ENCODE data around the gene KRT72.

GRCh38 chr12:52555577-52555976 is 45.7 kb downstream of the KRT72 start:
- TF ChIP-seq CTCF (IDR thresholded peaks at IDR 0.05; ENCODE audit: insufficient read depth, low read length) (no peak), POLR2AphosphoS5 (IDR thresholded peaks at IDR 0.05; ENCODE audit: low read depth) (no peak), SPI1 (IDR thresholded peaks at IDR 0.05; ENCODE audit: borderline replicate concordance, low read depth) (no peak), GABPA (IDR thresholded peaks at IDR 0.05; ENCODE audit: low read depth) (no peak)
